HFFc6 (cell line): ENCODE results near the gene LACTBL1. TPM values are rescaled to one million over a fixed set of nuclear protein-coding genes. Genes with fewer than 3 reads are reported as not detected.

ENCODE experiments used
- DNase-seq: peaks from one replicate; pipeline ENCODE4 v3.0.0-alpha.2; 2018
- H3K27ac Mint-ChIP-seq: 2 replicates; pipeline ENCODE4 v1.8.0; 2020; ENCODE audit warnings: mild to moderate bottlenecking, mixed read lengths
- H3K27me3 Mint-ChIP-seq: 2 replicates; pipeline ENCODE4 v1.8.0; 2021; ENCODE audit warnings: mild to moderate bottlenecking, moderate library complexity, mixed read lengths; ENCODE audit not compliant: insufficient read depth
- H3K36me3 Mint-ChIP-seq: 2 replicates; pipeline ENCODE4 v1.8.0; 2021; ENCODE audit warnings: low read depth, mixed read lengths
- H3K4me1 Mint-ChIP-seq: 2 replicates; pipeline ENCODE4 v1.8.0; 2020; ENCODE audit warnings: low read depth, mixed read lengths
- H3K4me3 Mint-ChIP-seq: 2 replicates; pipeline ENCODE4 v1.8.0; 2020; ENCODE audit warnings: mild to moderate bottlenecking, moderate library complexity, mixed read lengths
- H3K9me3 Mint-ChIP-seq: 2 replicates; pipeline ENCODE4 v1.8.0; 2020; ENCODE audit warnings: mild to moderate bottlenecking, mixed read lengths
- total RNA-seq, 6 experiments: library from RNA; stranded (reverse); fragmentation: NEBNext Ultra II Directional; extraction: Animal tissue kit (Norgen Biotek cat#: 25700); gene quantifications; 2 replicates in 1 of 6; 3 replicates in 5 of 6; pipeline ENCODE4 v1.2.3, GENCODE V29; 2021
- TF ChIP-seq, protein P1 (sequence below): fragments of 200-600 bp; sonication (generic); IDR thresholded peaks from 2 replicates; pipeline ENCODE4 v1.5.0; 2021; ENCODE audit warnings: antibody characterized with exemption, mild to moderate bottlenecking

The LACTBL1 gene
- total RNA-seq, 6 experiments from 2014 or later, result not detected

DNA sequence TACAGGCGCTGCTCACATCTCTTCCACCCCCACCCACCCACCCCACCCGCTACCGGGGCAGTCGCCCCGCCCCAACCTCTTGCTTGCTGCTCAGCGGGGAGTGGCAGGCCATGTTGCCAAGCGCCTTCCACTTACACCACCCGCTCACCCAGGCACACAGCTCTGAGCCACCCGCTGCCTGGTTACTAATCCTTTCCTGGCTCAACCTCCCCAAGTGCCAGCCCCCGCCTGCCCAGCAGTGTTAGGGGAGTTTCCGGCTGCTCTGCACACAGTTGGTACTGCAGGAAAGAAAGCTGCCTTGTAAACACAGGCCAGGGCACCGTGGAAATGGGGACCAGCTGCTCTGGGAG lies 56.2 kb downstream of the LACTBL1 start:
- no peaks in the 10 kb centered on the region for H3K9me3 Mint-ChIP-seq
- peaks cover 1% of the 10 kb centered on the region for H3K27me3 Mint-ChIP-seq
- no peak overlapping the region for H3K27ac Mint-ChIP-seq
- TF ChIP-seq, protein P1, sequence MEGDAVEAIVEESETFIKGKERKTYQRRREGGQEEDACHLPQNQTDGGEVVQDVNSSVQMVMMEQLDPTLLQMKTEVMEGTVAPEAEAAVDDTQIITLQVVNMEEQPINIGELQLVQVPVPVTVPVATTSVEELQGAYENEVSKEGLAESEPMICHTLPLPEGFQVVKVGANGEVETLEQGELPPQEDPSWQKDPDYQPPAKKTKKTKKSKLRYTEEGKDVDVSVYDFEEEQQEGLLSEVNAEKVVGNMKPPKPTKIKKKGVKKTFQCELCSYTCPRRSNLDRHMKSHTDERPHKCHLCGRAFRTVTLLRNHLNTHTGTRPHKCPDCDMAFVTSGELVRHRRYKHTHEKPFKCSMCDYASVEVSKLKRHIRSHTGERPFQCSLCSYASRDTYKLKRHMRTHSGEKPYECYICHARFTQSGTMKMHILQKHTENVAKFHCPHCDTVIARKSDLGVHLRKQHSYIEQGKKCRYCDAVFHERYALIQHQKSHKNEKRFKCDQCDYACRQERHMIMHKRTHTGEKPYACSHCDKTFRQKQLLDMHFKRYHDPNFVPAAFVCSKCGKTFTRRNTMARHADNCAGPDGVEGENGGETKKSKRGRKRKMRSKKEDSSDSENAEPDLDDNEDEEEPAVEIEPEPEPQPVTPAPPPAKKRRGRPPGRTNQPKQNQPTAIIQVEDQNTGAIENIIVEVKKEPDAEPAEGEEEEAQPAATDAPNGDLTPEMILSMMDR, result no peak
- peaks cover 6% of the 10 kb centered on the region for H3K4me1 Mint-ChIP-seq
- no peak for DNase-seq
- H3K4me3 Mint-ChIP-seq, result no peak overlapping the region
- no peaks in the 10 kb centered on the region for H3K36me3 Mint-ChIP-seq

DNA sequence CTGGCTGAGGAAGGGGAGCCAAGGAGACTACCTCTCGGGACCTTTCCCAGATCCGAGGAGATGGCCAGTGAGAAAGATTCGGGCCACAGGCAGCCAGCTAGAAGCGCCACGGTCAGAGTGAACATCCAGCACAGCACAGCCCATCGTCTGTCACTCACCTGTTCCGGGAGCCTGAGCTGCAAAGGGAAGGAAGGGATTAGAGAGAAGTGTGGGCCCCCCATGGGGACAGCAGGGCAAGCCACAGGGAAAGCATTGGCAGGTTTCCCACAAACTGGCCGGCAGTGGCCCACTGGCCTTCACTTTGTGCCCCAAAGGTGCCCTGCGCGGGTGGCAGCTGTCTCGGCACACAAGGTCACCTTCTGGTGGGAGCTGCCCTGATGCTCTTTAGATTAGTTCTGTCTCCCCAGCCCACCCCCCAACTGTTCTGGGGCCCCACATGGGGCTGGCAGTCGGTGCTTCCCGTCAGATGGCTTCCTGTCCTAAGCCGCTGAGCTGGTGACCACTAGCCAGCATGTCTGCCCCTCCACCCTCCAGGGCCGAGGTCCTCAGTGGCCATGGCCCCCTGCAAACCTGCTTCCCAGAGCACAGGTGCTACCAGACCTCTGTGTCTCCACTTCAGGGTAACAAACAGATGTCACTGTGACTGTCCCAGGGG lies 56.7 kb downstream of the LACTBL1 start:
- DNase-seq, result no peak
- TF ChIP-seq, protein P1, result no peak
- peaks cover 6% of the 10 kb centered on the region for H3K4me1 Mint-ChIP-seq
- no peak overlapping the region for H3K27ac Mint-ChIP-seq
- H3K4me3 Mint-ChIP-seq, result no peak overlapping the region
- H3K36me3 Mint-ChIP-seq, result no peaks in the 10 kb centered on the region
- H3K27me3 Mint-ChIP-seq, result peaks cover 1% of the 10 kb centered on the region
- no peaks in the 10 kb centered on the region for H3K9me3 Mint-ChIP-seq

GRCh38 chr1:22915231-22915630 lies 57.4 kb downstream of the LACTBL1 start:
- Mint-ChIP-seq H3K9me3 (no peaks in the 10 kb centered on the region), H3K36me3 (no peaks in the 10 kb centered on the region), H3K4me3 (no peak overlapping the region), H3K4me1 (peaks cover 6% of the 10 kb centered on the region), H3K27ac (no peak overlapping the region), H3K27me3 (peaks cover 1% of the 10 kb centered on the region)
- TF ChIP-seq, protein P1, result no peak
- DNase-seq, result no peak

DNA sequence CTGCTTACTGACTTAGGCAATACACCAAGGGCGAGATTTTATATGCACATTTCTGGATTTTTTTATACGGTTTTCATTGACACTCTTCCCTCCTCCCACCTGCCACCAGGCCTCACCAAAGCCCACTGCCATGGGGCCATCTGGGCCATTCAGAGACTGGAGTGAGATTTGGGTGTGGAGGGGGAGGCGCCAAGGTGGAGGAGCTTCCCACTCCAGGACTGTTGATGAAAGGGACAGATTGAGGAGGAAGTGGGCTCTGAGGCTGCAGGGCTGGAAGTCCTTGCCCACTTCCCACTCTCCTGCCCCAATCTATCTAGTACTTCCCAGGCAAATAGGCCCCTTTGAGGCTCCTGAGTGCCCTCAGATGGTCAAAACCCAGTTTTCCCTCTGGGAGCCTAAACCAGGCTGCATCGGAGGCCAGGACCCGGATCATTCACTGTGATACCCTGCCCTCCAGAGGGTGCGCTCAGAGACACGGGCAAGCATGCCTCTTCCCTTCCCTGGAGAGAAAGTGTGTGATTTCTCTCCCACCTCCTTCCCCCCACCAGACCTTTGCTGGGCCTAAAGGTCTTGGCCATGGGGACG lies 57.9 kb downstream of the LACTBL1 start:
- no peak for DNase-seq
- H3K4me3 Mint-ChIP-seq, result no peak overlapping the region
- no peak overlapping the region for H3K27ac Mint-ChIP-seq
- H3K36me3 Mint-ChIP-seq, result no peaks in the 10 kb centered on the region
- no peaks in the 10 kb centered on the region for H3K9me3 Mint-ChIP-seq
- peaks cover 3% of the 10 kb centered on the region for H3K4me1 Mint-ChIP-seq
- TF ChIP-seq, protein P1, result no peak
- peaks cover 1% of the 10 kb centered on the region for H3K27me3 Mint-ChIP-seq

- H3K4me1 Mint-ChIP-seq, result no peaks in the 10 kb centered on the region
- H3K27ac Mint-ChIP-seq, result no peak overlapping the region
- DNase-seq, result no peak
- no peaks in the 10 kb centered on the region for H3K9me3 Mint-ChIP-seq
- H3K27me3 Mint-ChIP-seq, result peaks cover 1% of the 10 kb centered on the region
- TF ChIP-seq, protein P1, result no peak
- no peaks in the 10 kb centered on the region for H3K36me3 Mint-ChIP-seq
- H3K4me3 Mint-ChIP-seq, result no peak overlapping the region
Observed at GRCh38 chr1:22914156-22914555, 58.5 kb downstream of the LACTBL1 start.
